Measurements from ENCODE around the gene GPD1L.

The GPD1L gene

DNA sequence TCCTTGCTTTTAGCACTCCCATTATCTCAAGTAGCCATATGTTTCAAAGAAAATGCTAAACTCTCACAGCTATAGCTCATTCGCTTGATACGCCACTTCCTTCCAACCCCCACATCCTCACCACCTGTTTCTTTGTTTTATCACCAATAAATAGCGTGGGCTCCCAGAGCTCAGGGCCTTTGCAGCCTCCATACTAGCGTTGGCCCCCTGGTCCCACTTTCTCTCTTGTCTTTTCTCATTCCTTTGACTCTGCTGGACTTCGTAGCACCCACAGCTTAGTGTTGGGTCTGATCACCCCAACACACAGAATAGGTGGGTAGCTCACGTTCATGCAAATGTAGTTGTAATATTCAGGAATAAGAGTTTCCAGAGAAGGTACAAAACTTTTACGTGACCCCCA lies 4.1 kb upstream of the GPD1L start:
- TF ChIP-seq GLIS3 (CRISPR knock-in tag; IDR thresholded peaks at IDR 0.05) (no peak), TCF4 (CRISPR knock-in tag; IDR thresholded peaks at IDR 0.05; ENCODE audit: borderline replicate concordance) (no peak), ZNF565 (CRISPR knock-in tag; conservative IDR thresholded peaks at IDR 0.05; ENCODE audit: low read depth) (no peak), OSR1 (CRISPR knock-in tag; IDR thresholded peaks at IDR 0.05) (no peak), TOX (CRISPR knock-in tag; IDR thresholded peaks at IDR 0.05; ENCODE audit: borderline replicate concordance) (no peak), BACH2 (CRISPR knock-in tag; IDR thresholded peaks at IDR 0.05; ENCODE audit: borderline replicate concordance) (no peak), ZFP30 (CRISPR knock-in tag; IDR thresholded peaks at IDR 0.05) (no peak), ZNF8 (CRISPR knock-in tag; IDR thresholded peaks at IDR 0.05) (no peak)
- TF ChIP-seq, protein P1, sequence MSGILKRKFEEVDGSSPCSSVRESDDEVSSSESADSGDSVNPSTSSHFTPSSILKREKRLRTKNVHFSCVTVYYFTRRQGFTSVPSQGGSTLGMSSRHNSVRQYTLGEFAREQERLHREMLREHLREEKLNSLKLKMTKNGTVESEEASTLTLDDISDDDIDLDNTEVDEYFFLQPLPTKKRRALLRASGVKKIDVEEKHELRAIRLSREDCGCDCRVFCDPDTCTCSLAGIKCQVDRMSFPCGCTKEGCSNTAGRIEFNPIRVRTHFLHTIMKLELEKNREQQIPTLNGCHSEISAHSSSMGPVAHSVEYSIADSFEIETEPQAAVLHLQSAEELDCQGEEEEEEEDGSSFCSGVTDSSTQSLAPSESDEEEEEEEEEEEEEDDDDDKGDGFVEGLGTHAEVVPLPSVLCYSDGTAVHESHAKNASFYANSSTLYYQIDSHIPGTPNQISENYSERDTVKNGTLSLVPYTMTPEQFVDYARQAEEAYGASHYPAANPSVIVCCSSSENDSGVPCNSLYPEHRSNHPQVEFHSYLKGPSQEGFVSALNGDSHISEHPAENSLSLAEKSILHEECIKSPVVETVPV (CRISPR knock-in tag; IDR thresholded peaks at IDR 0.05): no peak
- ATAC-seq: no peak

DNA sequence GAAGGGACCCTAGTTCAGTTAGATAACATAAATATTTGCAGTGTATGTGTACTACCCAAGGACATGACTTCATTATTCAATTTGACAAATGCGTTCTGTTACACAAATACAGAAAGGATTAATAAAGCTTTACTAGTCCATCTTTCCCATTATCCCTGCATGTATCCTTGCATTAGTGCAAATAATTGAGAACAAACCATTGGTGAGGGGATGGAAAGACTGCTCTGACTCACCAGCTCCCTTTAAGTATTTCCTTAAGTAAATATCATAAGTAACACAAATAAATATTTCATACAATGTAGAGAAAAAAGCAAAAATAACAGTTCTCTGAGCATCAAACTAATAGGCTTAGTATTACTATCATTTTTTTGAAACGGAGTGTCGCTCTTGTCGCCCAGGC lies 1.9 kb upstream of the GPD1L start:
- TF ChIP-seq, protein P2, sequence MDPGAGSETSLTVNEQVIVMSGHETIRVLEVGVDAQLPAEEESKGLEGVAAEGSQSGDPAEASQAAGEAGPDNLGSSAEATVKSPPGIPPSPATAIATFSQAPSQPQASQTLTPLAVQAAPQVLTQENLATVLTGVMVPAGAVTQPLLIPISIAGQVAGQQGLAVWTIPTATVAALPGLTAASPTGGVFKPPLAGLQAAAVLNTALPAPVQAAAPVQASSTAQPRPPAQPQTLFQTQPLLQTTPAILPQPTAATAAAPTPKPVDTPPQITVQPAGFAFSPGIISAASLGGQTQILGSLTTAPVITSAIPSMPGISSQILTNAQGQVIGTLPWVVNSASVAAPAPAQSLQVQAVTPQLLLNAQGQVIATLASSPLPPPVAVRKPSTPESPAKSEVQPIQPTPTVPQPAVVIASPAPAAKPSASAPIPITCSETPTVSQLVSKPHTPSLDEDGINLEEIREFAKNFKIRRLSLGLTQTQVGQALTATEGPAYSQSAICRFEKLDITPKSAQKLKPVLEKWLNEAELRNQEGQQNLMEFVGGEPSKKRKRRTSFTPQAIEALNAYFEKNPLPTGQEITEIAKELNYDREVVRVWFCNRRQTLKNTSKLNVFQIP (CRISPR knock-in tag; IDR thresholded peaks at IDR 0.05; ENCODE audit: borderline replicate concordance, low read depth): no peak
- TF ChIP-seq GLIS3 (CRISPR knock-in tag; IDR thresholded peaks at IDR 0.05) (no peak), ARNTL (CRISPR knock-in tag; IDR thresholded peaks at IDR 0.05; ENCODE audit: borderline replicate concordance, low read depth) (no peak), ESRRG (CRISPR knock-in tag; IDR thresholded peaks at IDR 0.05) (no peak), ZFP30 (CRISPR knock-in tag; IDR thresholded peaks at IDR 0.05) (no peak), ZFP3 (CRISPR knock-in tag; IDR thresholded peaks at IDR 0.05) (no peak), CSDC2 (CRISPR knock-in tag; IDR thresholded peaks at IDR 0.05) (no peak), OSR1 (CRISPR knock-in tag; IDR thresholded peaks at IDR 0.05) (no peak), SNAI2 (CRISPR knock-in tag; IDR thresholded peaks at IDR 0.05) (no peak), TCF4 (CRISPR knock-in tag; IDR thresholded peaks at IDR 0.05; ENCODE audit: borderline replicate concordance) (no peak), ZNF8 (CRISPR knock-in tag; IDR thresholded peaks at IDR 0.05) (no peak), RARB (CRISPR knock-in tag; IDR thresholded peaks at IDR 0.05) (no peak)
- TF ChIP-seq, protein P3, sequence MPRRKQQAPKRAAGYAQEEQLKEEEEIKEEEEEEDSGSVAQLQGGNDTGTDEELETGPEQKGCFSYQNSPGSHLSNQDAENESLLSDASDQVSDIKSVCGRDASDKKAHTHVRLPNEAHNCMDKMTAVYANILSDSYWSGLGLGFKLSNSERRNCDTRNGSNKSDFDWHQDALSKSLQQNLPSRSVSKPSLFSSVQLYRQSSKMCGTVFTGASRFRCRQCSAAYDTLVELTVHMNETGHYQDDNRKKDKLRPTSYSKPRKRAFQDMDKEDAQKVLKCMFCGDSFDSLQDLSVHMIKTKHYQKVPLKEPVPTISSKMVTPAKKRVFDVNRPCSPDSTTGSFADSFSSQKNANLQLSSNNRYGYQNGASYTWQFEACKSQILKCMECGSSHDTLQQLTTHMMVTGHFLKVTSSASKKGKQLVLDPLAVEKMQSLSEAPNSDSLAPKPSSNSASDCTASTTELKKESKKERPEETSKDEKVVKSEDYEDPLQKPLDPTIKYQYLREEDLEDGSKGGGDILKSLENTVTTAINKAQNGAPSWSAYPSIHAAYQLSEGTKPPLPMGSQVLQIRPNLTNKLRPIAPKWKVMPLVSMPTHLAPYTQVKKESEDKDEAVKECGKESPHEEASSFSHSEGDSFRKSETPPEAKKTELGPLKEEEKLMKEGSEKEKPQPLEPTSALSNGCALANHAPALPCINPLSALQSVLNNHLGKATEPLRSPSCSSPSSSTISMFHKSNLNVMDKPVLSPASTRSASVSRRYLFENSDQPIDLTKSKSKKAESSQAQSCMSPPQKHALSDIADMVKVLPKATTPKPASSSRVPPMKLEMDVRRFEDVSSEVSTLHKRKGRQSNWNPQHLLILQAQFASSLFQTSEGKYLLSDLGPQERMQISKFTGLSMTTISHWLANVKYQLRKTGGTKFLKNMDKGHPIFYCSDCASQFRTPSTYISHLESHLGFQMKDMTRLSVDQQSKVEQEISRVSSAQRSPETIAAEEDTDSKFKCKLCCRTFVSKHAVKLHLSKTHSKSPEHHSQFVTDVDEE (CRISPR knock-in tag; IDR thresholded peaks at IDR 0.05): no peak
- TF ChIP-seq, protein P4, sequence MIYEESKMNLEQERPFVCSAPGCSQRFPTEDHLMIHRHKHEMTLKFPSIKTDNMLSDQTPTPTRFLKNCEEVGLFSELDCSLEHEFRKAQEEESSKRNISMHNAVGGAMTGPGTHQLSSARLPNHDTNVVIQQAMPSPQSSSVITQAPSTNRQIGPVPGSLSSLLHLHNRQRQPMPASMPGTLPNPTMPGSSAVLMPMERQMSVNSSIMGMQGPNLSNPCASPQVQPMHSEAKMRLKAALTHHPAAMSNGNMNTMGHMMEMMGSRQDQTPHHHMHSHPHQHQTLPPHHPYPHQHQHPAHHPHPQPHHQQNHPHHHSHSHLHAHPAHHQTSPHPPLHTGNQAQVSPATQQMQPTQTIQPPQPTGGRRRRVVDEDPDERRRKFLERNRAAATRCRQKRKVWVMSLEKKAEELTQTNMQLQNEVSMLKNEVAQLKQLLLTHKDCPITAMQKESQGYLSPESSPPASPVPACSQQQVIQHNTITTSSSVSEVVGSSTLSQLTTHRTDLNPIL (CRISPR knock-in tag; IDR thresholded peaks at IDR 0.05; ENCODE audit: low read depth): no peak
- ATAC-seq: no peak

DNA sequence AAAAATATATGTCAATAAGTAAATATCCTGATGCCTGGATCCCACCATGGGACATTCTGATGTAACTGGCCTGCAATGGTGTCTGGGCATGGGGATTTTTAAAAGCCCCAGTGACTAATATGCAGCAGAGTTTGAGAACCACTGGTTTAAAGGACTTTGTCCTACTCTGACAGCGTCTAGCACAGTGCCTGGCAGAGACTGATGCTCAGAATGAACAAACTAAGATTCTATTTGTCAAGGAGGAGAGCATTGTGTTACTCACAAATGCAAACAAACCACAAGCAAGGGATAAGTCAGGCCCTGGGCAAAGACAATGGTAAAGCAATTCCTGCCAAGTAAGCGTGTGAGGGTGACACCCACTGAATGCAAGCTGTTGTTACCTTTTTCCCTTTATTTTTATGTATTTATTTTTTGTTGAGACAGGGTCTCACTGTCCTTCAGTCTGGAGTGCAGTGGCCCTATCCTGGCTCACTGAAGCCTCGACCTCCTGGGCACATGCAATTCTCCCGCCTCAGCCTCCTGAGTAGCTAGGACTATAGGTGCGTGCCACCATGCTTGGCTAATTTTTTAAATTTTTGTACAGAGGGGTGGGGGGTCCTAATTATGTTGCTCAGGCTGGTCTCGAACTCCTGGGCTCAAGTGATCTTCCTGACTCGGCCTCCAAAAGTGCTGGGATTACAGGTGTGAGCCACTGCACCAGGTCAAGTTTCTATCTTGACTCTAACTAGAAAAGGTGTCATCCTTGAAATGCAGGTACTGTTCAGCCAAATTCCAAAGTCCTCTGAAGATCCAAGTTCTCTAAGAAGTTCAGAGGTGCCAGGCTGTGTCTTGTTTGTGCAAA lies 909 bp upstream of the GPD1L start:
- ATAC-seq: no peak
- TF ChIP-seq BACH2 (CRISPR knock-in tag; IDR thresholded peaks at IDR 0.05; ENCODE audit: borderline replicate concordance) (no peak), ZNF565 (CRISPR knock-in tag; conservative IDR thresholded peaks at IDR 0.05; ENCODE audit: low read depth) (no peak), ESRRG (CRISPR knock-in tag; IDR thresholded peaks at IDR 0.05) (no peak), TOX (CRISPR knock-in tag; IDR thresholded peaks at IDR 0.05; ENCODE audit: borderline replicate concordance) (no peak), CSDC2 (CRISPR knock-in tag; IDR thresholded peaks at IDR 0.05) (no peak), ZNF8 (CRISPR knock-in tag; IDR thresholded peaks at IDR 0.05) (no peak), ISL1 (CRISPR knock-in tag; IDR thresholded peaks at IDR 0.05) (no peak)
- TF ChIP-seq, protein P4 (CRISPR knock-in tag; IDR thresholded peaks at IDR 0.05; ENCODE audit: low read depth): no peak

Measured in SK-N-SH treated with all-trans-retinoic acid at 6 μM for 48 hours (cell line).